GM12878 (cell line): ENCODE results near the gene PAPLN. TPM values are rescaled to one million over a fixed set of nuclear protein-coding genes. Genes with fewer than 3 reads are reported as not detected.

Source experiments
- ATAC-seq: fragments of 200-7000 bp; cut with Tn5 transposase; 3 replicates; pipeline ENCODE4 v1.9.1; 2020; ENCODE audit warnings: mild to moderate bottlenecking, moderate library complexity
- BruUV-seq: library from RNA; stranded (reverse); fragments of 400-500 nt; replicated peaks from 2 replicates; lab custom pipeline; 2021; lab: Mats Ljungman, UMichigan
- CTCF ChIA-PET: fragments of 300-600 bp; sonication (Branson Sonifier 250); formaldehyde crosslinking; extraction: SDS; loops from one replicate; lab custom pipeline; 2021; ENCODE audit warnings: inconsistent platforms; lab: Yijun Ruan, JAX
- POLR2A ChIA-PET: fragments of 350-600 bp; formaldehyde crosslinking; extraction: SDS; loops from one replicate; lab custom pipeline; 2021; ENCODE audit warnings: inconsistent platforms; lab: Charles Lee
- RAD21 ChIA-PET: fragments of 300-600 bp; sonication (Branson Sonifier 250); formaldehyde crosslinking; loops from one replicate; lab custom pipeline; 2023; ENCODE audit warnings: antibody characterized with exemption; ENCODE audit not compliant: unreplicated experiment; lab: Charles Lee
- SMC1A ChIA-PET: fragments of 300-600 bp; sonication (Branson Sonifier 250); formaldehyde crosslinking; loops from one replicate; lab custom pipeline; 2023; ENCODE audit not compliant: unreplicated experiment, uncharacterized antibody; lab: Charles Lee
- DNase-seq: peaks from one replicate; pipeline ENCODE4 v3.0.0-alpha.2; 2011; ENCODE audit warnings: low read depth, low spot score
- FAIRE-seq: peaks from 3 replicates; lab custom pipeline; 2011; peaks lifted over from hg19 to GRCh38; lab: Jason Lieb, UNC
- H2AFZ ChIP-seq: 2 replicates; pipeline ENCODE4 v1.6.0; 2011; ENCODE audit warnings: low read depth, low read length, control low read depth; ENCODE audit not compliant: control insufficient read depth
- H3K27ac ChIP-seq: 2 replicates; pipeline ENCODE4 v1.5.1; 2011; ENCODE audit warnings: control low read depth; ENCODE audit not compliant: control insufficient read depth, insufficient read depth
- H3K27me3 ChIP-seq, 2 experiments: replicated peaks in 1 of 2; 2 replicates each; pipeline versions ENCODE4 v1.6.0 to v1.6.1; 2011; ENCODE audit warnings: low read length in 1 of 2; ENCODE audit not compliant: control insufficient read depth in 2 of 2, insufficient read depth in 2 of 2
- H3K36me3 ChIP-seq, 2 experiments: 2 replicates each; pipeline ENCODE4 v1.5.1; 2011; ENCODE audit warnings: low read length in 1 of 2; ENCODE audit not compliant: control insufficient read depth in 2 of 2, insufficient read depth in 2 of 2
- H3K4me1 ChIP-seq: 2 replicates; pipeline ENCODE4 v1.6.1; 2011; ENCODE audit warnings: mild to moderate bottlenecking, low read length, moderate library complexity, mixed read lengths; ENCODE audit not compliant: control insufficient read depth, insufficient read depth
- H3K4me2 ChIP-seq: 2 replicates; pipeline ENCODE4 v1.6.0; 2011; ENCODE audit warnings: control low read depth; ENCODE audit not compliant: control insufficient read depth, insufficient read depth
- H3K4me3 ChIP-seq: fragments of 200-600 bp; sonication (generic); 2 replicates; pipeline ENCODE4 v1.5.1; 2016
- H3K79me2 ChIP-seq: 2 replicates; pipeline ENCODE4 v1.6.0; 2011; ENCODE audit warnings: low read length; ENCODE audit not compliant: control insufficient read depth, insufficient read depth
- H3K9ac ChIP-seq: 2 replicates; pipeline ENCODE4 v1.8.0; 2011; ENCODE audit warnings: low read length, control low read depth, mixed read lengths; ENCODE audit not compliant: control insufficient read depth, insufficient read depth
- H3K9me3 ChIP-seq: replicated peaks from 3 replicates; pipeline ENCODE4 v1.5.1; 2011; ENCODE audit warnings: mild to moderate bottlenecking, low read length; ENCODE audit not compliant: control insufficient read depth, insufficient read depth
- H4K20me1 ChIP-seq: 2 replicates; pipeline ENCODE4 v1.6.0; 2011; ENCODE audit not compliant: control insufficient read depth, insufficient read depth
- CREB1 ChIP-seq: IDR thresholded peaks from 2 replicates; pipeline ENCODE4 v1.6.1; 2012; ENCODE audit warnings: low read depth, mild to moderate bottlenecking, inconsistent platforms
- GABPA ChIP-seq: IDR thresholded peaks from 2 replicates; pipeline ENCODE4 v1.6.1; 2014; ENCODE audit warnings: antibody characterized with exemption, low read depth, mild to moderate bottlenecking, inconsistent platforms
- KDM1A ChIP-seq: fragments of 200-600 bp; sonication (generic); IDR thresholded peaks from 2 replicates; pipeline ENCODE4 v1.6.1; 2016; ENCODE audit warnings: borderline replicate concordance
- MEF2B ChIP-seq: fragments of 450-650 bp; IDR thresholded peaks from 2 replicates; pipeline ENCODE4 v1.6.1; 2018; ENCODE audit warnings: mild to moderate bottlenecking, moderate library complexity; ENCODE audit not compliant: partially characterized antibody, poor library complexity, severe bottlenecking
- MYC ChIP-seq: IDR thresholded peaks from 2 replicates; pipeline ENCODE4 v1.6.1; 2011; ENCODE audit warnings: mild to moderate bottlenecking, low read length, moderate library complexity, inconsistent platforms; ENCODE audit not compliant: insufficient read depth, insufficient replicate concordance, insufficient read length, severe bottlenecking
- NFYA ChIP-seq: IDR thresholded peaks from 2 replicates; pipeline ENCODE4 v1.6.1; 2011; ENCODE audit warnings: low read depth, mild to moderate bottlenecking, low read length, improper control_type of control experiment, borderline replicate concordance
- PAX8 ChIP-seq: fragments of 450-650 bp; IDR thresholded peaks from 2 replicates; pipeline ENCODE4 v1.6.1; 2017; ENCODE audit warnings: mild to moderate bottlenecking, moderate library complexity
- SP1 ChIP-seq: IDR thresholded peaks from one replicate; pipeline ENCODE4 v1.6.1; 2011; ENCODE audit warnings: low read depth, low read length
- SRF ChIP-seq, 2 experiments: IDR thresholded peaks; 2 replicates each; pipeline ENCODE4 v1.6.1; 2011; ENCODE audit warnings: low read depth in 2 of 2, low read length in 2 of 2, mild to moderate bottlenecking in 1 of 2, moderate library complexity in 1 of 2
- TBL1XR1 ChIP-seq: IDR thresholded peaks from 2 replicates; pipeline ENCODE4 v1.6.1; 2012; ENCODE audit warnings: low read depth, low read length, improper control_type of control experiment
- ZNF384 ChIP-seq: IDR thresholded peaks from 2 replicates; pipeline ENCODE4 v1.6.1; 2012; ENCODE audit warnings: low read depth, mild to moderate bottlenecking, low read length, improper control_type of control experiment, borderline replicate concordance
- WGBS: methylation state at CpG from one replicate; pipeline ENCODE4 v1.1.6; 2016; ENCODE audit warnings: low lambda C conversion rate; ENCODE audit not compliant: insufficient replicate concordance, insufficient coverage; ENCODE audit errors: missing lambda C conversion rate; 5-methylcytosine and 5-hydroxymethylcytosine counted together
- in situ Hi-C: fragments of 300-500 bp; cut with MboI; formaldehyde crosslinking; loops from 9 replicates; pipeline ENCODE4 v1.14.3; 2018; ENCODE audit warnings: mixed read lengths
- intact Hi-C: fragments of 100-400 bp; cut with micrococcal nuclease; formaldehyde crosslinking; loops from one replicate; pipeline ENCODE4 v1.14.2; 2022; ENCODE audit not compliant: unreplicated experiment
- polyA plus RNA-seq, 11 experiments: library from polyadenylated mRNA; depleted of rRNA in 4 of 11; unstranded in 6 of 11; stranded (reverse) in 5 of 11; fragments of >200 nt; fragmentation: Nextera tagmentation in 4 of 11; fragmentation: Illumina TruSeq in 1 of 11; extraction: Ambion mirVana in 4 of 11; extraction: Trizol in 1 of 11; gene quantifications; 1 replicate in 1 of 11; 2 replicates in 10 of 11; pipeline versions ENCODE4 v1.2.1 to v1.2.3, GENCODE V29; 2011 to 2016; ENCODE audit warnings: inconsistent platforms in 2 of 11, missing spikeins in 2 of 11, low read depth in 1 of 11
- total RNA-seq, 4 experiments: library from RNA; depleted of rRNA in 3 of 4; stranded (reverse); fragments of >200 nt in 3 of 4; fragmentation: Illumina TruSeq in 1 of 4; extraction: Trizol in 1 of 4; gene quantifications; 2 replicates each; pipeline versions ENCODE4 v1.2.1 to v1.2.3, GENCODE V29; 2013 to 2021
- TF ChIP-seq, protein P1 (sequence below): IDR thresholded peaks from 2 replicates; pipeline ENCODE4 v1.6.1; 2011; ENCODE audit warnings: borderline replicate concordance, low read depth, mild to moderate bottlenecking, moderate library complexity, low read length; ENCODE audit not compliant: insufficient read depth, poor library complexity, severe bottlenecking
- TF ChIP-seq, protein P2 (sequence below): fragments of 450-650 bp; IDR thresholded peaks from 2 replicates; pipeline ENCODE4 v1.6.1; 2017; ENCODE audit warnings: mild to moderate bottlenecking, moderate library complexity
- TF ChIP-seq, protein P3 (sequence below): IDR thresholded peaks from 2 replicates; pipeline ENCODE4 v1.6.1; 2011; ENCODE audit warnings: borderline replicate concordance, low read depth, mild to moderate bottlenecking, moderate library complexity, mixed read lengths, low read length; ENCODE audit not compliant: insufficient read depth; ENCODE audit errors: extremely low read length
- TF ChIP-seq, protein P4 (sequence below): fragments of 450-650 bp; formaldehyde crosslinking; IDR thresholded peaks from 2 replicates; pipeline ENCODE4 v1.5.0; 2022; ENCODE audit warnings: mild to moderate bottlenecking, missing genetic modification characterization

The PAPLN gene
- total and polyA plus RNA-seq, 10 of the 15 experiments (the other 5 are each of a cell fraction or from before 2014, with no cell fraction given), result 1.8 to 19.8 (median 7.4) TPM

DNA sequence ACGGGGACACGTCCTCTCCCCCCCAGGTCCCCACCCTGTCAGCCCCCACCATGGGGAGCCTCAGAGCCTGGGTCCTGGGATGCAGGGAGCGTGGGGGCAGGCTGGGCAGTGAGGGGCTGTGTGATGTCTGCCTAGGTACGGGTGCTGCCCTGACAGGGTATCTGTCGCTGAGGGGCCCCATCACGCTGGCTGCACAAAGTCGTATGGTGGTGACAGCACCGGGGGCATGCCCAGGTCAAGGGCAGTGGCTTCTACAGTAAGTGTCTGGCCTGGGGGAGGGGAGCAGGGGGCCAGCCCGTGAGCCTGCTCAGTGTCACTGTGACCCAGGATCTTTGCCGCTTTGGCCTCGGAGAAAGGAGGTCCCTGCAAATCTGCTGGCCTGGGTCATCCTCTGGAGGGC is 23.3 kb downstream of the PAPLN start:
- WGBS, result 50% methylated on average over 11 of the region's 11 CpGs
- no TSS peak for BruUV-seq

More for the DNA sequence above, 23.3 kb downstream of the PAPLN start:
- Histone ChIP-seq H3K4me3 (no peak overlapping the region), H4K20me1 (no peaks in the 10 kb centered on the region), H3K9me3 (no peaks in the 10 kb centered on the region), H3K4me2 (no peak overlapping the region), H2AFZ (no peak overlapping the region), H3K27me3 (no peaks in the 10 kb centered on the region; a peak in 1 of 4 replicates), H3K27ac (no peak overlapping the region), H3K36me3 (no peaks in the 10 kb centered on the region), H3K9ac (no peak overlapping the region), H3K79me2 (no peaks in the 10 kb centered on the region), H3K4me1 (no peaks in the 10 kb centered on the region; the same call in 1 of the 2 replicates)
- ChIA-PET SMC1A (no interaction called here), RAD21 (no interaction called here), POLR2A (no interaction called here), CTCF (no interaction called here)
- DNase-seq, result no peak
- in situ Hi-C loops, result no loop called here
- intact Hi-C loops, result no loop called here
- ATAC-seq, result no peak
- FAIRE-seq, result no peak
- TF ChIP-seq NFYA (no peak), SP1 (no peak), MEF2B (no peak), CREB1 (no peak), MYC (no peak), GABPA (no peak), SRF (IDR thresholded peaks at IDR 0.05; ENCODE audit: low read depth in 2 of 2, low read length in 2 of 2) (no peak), KDM1A (no peak), TBL1XR1 (no peak), PAX8 (no peak), ZNF384 (no peak)
- TF ChIP-seq, protein P1, sequence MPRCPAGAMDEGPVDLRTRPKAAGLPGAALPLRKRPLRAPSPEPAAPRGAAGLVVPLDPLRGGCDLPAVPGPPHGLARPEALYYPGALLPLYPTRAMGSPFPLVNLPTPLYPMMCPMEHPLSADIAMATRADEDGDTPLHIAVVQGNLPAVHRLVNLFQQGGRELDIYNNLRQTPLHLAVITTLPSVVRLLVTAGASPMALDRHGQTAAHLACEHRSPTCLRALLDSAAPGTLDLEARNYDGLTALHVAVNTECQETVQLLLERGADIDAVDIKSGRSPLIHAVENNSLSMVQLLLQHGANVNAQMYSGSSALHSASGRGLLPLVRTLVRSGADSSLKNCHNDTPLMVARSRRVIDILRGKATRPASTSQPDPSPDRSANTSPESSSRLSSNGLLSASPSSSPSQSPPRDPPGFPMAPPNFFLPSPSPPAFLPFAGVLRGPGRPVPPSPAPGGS, result no peak
- TF ChIP-seq, protein P2, sequence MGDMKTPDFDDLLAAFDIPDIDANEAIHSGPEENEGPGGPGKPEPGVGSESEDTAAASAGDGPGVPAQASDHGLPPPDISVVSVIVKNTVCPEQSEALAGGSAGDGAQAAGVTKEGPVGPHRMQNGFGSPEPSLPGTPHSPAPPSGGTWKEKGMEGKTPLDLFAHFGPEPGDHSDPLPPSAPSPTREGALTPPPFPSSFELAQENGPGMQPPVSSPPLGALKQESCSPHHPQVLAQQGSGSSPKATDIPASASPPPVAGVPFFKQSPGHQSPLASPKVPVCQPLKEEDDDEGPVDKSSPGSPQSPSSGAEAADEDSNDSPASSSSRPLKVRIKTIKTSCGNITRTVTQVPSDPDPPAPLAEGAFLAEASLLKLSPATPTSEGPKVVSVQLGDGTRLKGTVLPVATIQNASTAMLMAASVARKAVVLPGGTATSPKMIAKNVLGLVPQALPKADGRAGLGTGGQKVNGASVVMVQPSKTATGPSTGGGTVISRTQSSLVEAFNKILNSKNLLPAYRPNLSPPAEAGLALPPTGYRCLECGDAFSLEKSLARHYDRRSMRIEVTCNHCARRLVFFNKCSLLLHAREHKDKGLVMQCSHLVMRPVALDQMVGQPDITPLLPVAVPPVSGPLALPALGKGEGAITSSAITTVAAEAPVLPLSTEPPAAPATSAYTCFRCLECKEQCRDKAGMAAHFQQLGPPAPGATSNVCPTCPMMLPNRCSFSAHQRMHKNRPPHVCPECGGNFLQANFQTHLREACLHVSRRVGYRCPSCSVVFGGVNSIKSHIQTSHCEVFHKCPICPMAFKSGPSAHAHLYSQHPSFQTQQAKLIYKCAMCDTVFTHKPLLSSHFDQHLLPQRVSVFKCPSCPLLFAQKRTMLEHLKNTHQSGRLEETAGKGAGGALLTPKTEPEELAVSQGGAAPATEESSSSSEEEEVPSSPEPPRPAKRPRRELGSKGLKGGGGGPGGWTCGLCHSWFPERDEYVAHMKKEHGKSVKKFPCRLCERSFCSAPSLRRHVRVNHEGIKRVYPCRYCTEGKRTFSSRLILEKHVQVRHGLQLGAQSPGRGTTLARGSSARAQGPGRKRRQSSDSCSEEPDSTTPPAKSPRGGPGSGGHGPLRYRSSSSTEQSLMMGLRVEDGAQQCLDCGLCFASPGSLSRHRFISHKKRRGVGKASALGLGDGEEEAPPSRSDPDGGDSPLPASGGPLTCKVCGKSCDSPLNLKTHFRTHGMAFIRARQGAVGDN, result no peak
- TF ChIP-seq, protein P3, sequence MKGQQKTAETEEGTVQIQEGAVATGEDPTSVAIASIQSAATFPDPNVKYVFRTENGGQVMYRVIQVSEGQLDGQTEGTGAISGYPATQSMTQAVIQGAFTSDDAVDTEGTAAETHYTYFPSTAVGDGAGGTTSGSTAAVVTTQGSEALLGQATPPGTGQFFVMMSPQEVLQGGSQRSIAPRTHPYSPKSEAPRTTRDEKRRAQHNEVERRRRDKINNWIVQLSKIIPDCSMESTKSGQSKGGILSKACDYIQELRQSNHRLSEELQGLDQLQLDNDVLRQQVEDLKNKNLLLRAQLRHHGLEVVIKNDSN, result no peak
- TF ChIP-seq, protein P4, sequence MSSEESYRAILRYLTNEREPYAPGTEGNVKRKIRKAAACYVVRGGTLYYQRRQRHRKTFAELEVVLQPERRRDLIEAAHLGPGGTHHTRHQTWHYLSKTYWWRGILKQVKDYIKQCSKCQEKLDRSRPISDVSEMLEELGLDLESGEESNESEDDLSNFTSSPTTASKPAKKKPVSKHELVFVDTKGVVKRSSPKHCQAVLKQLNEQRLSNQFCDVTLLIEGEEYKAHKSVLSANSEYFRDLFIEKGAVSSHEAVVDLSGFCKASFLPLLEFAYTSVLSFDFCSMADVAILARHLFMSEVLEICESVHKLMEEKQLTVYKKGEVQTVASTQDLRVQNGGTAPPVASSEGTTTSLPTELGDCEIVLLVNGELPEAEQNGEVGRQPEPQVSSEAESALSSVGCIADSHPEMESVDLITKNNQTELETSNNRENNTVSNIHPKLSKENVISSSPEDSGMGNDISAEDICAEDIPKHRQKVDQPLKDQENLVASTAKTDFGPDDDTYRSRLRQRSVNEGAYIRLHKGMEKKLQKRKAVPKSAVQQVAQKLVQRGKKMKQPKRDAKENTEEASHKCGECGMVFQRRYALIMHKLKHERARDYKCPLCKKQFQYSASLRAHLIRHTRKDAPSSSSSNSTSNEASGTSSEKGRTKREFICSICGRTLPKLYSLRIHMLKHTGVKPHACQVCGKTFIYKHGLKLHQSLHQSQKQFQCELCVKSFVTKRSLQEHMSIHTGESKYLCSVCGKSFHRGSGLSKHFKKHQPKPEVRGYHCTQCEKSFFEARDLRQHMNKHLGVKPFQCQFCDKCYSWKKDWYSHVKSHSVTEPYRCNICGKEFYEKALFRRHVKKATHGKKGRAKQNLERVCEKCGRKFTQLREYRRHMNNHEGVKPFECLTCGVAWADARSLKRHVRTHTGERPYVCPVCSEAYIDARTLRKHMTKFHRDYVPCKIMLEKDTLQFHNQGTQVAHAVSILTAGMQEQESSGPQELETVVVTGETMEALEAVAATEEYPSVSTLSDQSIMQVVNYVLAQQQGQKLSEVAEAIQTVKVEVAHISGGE, result no peak
